ENCODE results near the gene IPMK. TPM values are rescaled to one million over a fixed set of nuclear protein-coding genes. Genes with fewer than 3 reads are reported as not detected.

IPMK gene
- total and polyA plus RNA-seq, 2 donors (not counting 3 experiments of a cell fraction or from before 2014, with no cell fraction given) = 1.4 to 8.1 TPM

GRCh38 chr10:58269782-58270290 lies 2.1 kb upstream of the IPMK start:
- Histone ChIP-seq H3K27me3 (ENCODE audit: control insufficient read depth in 2 of 2, insufficient read depth in 2 of 2, low read length in 2 of 2) (no peaks in the 10 kb centered on the region), H4K20me1 (replicated peaks; ENCODE audit: control insufficient read depth, extremely low read depth, insufficient read depth, low read length) (no peaks in the 10 kb centered on the region), H3K9ac (replicated peaks; ENCODE audit: extremely low read depth, insufficient read depth, low read length) (peak overlapping the region; percentile 91), H2AFZ (ENCODE audit: low read depth, low read length) (peak overlapping the region; percentile 63), H3K36me3 (ENCODE audit: control insufficient read depth in 2 of 2, extremely low read depth in 1 of 2, insufficient read depth in 2 of 2, low read length in 2 of 2) (no peaks in the 10 kb centered on the region), H3K27ac (ENCODE audit: insufficient read depth, low read depth, low read length) (peak overlapping the region; percentile 92), H3K79me2 (ENCODE audit: control insufficient read depth, insufficient read depth, low read length) (peaks cover 66% of the 10 kb centered on the region), H3K4me1 (ENCODE audit: control insufficient read depth, extremely low read depth, insufficient read depth, low read length) (peaks cover 47% of the 10 kb centered on the region), H3K4me2 (ENCODE audit: insufficient read depth, low read length) (peak overlapping the region; percentile 95), H3K4me3 (replicated peaks in 1 of 3; ENCODE audit: insufficient read depth in 1 of 3, low read depth in 1 of 3, low read length in 3 of 3) (peak overlapping the region; percentile 52 to 77 (median 62)), H3K9me1 (replicated peaks; ENCODE audit: control insufficient read depth, extremely low read depth, insufficient read depth, low read length) (no peaks in the 10 kb centered on the region), H3K9me3 (replicated peaks; ENCODE audit: control insufficient read depth, insufficient read depth, low read length) (no peaks in the 10 kb centered on the region)
- intact Hi-C loops (cut with micrococcal nuclease) = loop anchor here (1.0 kb wide), 3 partner anchors 12 to 65 kb away; partner anchors contain the start of gene UBE2D1
- dilution Hi-C loops (cut with MboI; ENCODE audit: extremely low pct_ligation_motif_present, low sequenced_read_pairs) = no loop called here
- CTCF ChIA-PET = interaction anchor here (3.9 kb wide), 1 partner anchor 21 kb away, joined by 31 read pairs; no protein-coding TSS in a partner anchor
- TSS peak; percentile 51 for BruUV-seq (replicated peaks)
- TF ChIP-seq POLR2A (IDR thresholded peaks at IDR 0.05; ENCODE audit: low read depth, low read length) (no peak), FOS (IDR thresholded peaks at IDR 0.05; ENCODE audit: borderline replicate concordance, insufficient read depth, low read length) (no peak)
- DNase-seq (ENCODE audit: low read depth, low spot score) (no peak), FAIRE-seq (no peak)
- POLR2A ChIA-PET = no interaction called here

- H3K4me3 ChIP-seq (replicated peaks in 1 of 3; ENCODE audit: insufficient read depth in 1 of 3, low read depth in 1 of 3, low read length in 3 of 3) = peak within 1 kb of the TSS; percentile 62 to 82 (median 77)
- H3K4me1 ChIP-seq (ENCODE audit: control insufficient read depth, extremely low read depth, insufficient read depth, low read length) = peaks cover 46% of the 10 kb centered on the region
- H3K4me2 ChIP-seq (ENCODE audit: insufficient read depth, low read length) = peak within 1 kb of the TSS; percentile 96
- H3K9me1 ChIP-seq (replicated peaks; ENCODE audit: control insufficient read depth, extremely low read depth, insufficient read depth, low read length) = no peaks in the 10 kb centered on the region
- DNase-seq (ENCODE audit: low read depth, low spot score) = peak; percentile 99
- no peaks in the 10 kb centered on the region for H3K9me3 ChIP-seq (replicated peaks; ENCODE audit: control insufficient read depth, insufficient read depth, low read length)
- intact Hi-C loops (cut with micrococcal nuclease) = loop anchor here (1.0 kb wide), 5 partner anchors 13 to 92 kb away; partner anchors contain the start of gene UBE2D1
- POLR2A ChIA-PET = interaction anchor here (0.5 to 1.5 kb wide), 6 partner anchors 11 to 76 kb away, joined by 3 to 6 read pairs (median 3); partner anchors contain the start of gene UBE2D1
- no TSS peak for BruUV-seq (replicated peaks)
- no peaks in the 10 kb centered on the region for H3K36me3 ChIP-seq (ENCODE audit: control insufficient read depth in 2 of 2, extremely low read depth in 1 of 2, insufficient read depth in 2 of 2, low read length in 2 of 2)
- peak within 1 kb of the TSS; percentile 82 for H2AFZ ChIP-seq (ENCODE audit: low read depth, low read length)
- CTCF ChIA-PET = interaction anchor here (0.7 to 3.9 kb wide), 4 partner anchors 14 to 91 kb away, joined by 4 to 31 read pairs (median 12); no protein-coding TSS in a partner anchor
- peaks cover 64% of the 10 kb centered on the region for H3K79me2 ChIP-seq (ENCODE audit: control insufficient read depth, insufficient read depth, low read length)
- FAIRE-seq = peak; percentile 95
- TF ChIP-seq MYC (IDR thresholded peaks at IDR 0.05; ENCODE audit: low read depth, low read length) (peak; percentile 82), EZH2 (IDR thresholded peaks at IDR 0.05; ENCODE audit: borderline replicate concordance, low read depth, low read length, severe bottlenecking) (no peak), FOS (IDR thresholded peaks at IDR 0.05; ENCODE audit: borderline replicate concordance, insufficient read depth, low read length) (peak; percentile 49), MAX (IDR thresholded peaks at IDR 0.05; ENCODE audit: insufficient read depth, insufficient read length) (peak; percentile 93), JUN (IDR thresholded peaks at IDR 0.05; ENCODE audit: borderline replicate concordance, insufficient read depth, insufficient read length, low read depth) (peak; percentile 9), POLR2A (IDR thresholded peaks at IDR 0.05; ENCODE audit: low read depth, low read length) (peak; percentile 23)
- no peaks in the 10 kb centered on the region for H4K20me1 ChIP-seq (replicated peaks; ENCODE audit: control insufficient read depth, extremely low read depth, insufficient read depth, low read length)
- dilution Hi-C loops (cut with MboI; ENCODE audit: extremely low pct_ligation_motif_present, low sequenced_read_pairs) = no loop called here
- H3K27me3 ChIP-seq (ENCODE audit: control insufficient read depth in 2 of 2, insufficient read depth in 2 of 2, low read length in 2 of 2) = no peaks in the 10 kb centered on the region
- H3K9ac ChIP-seq (replicated peaks; ENCODE audit: extremely low read depth, insufficient read depth, low read length) = peak within 1 kb of the TSS; percentile 91
- H3K27ac ChIP-seq (ENCODE audit: insufficient read depth, low read depth, low read length) = peak within 1 kb of the TSS; percentile 92
These were observed 1.5 kb upstream of the IPMK start, which contains the start of gene CISD1 for GRCh38 chr10:58268946-58269781. TSS of gene CISD1 (plus strand) at chr10:58269162. CDS start at chr10:58269274, 112 bp downstream.

Measured in endothelial cell of umbilical vein (primary cell).